Panc1 (cell line): ENCODE measurements around the gene PIGU. TPM values are rescaled to one million over a fixed set of nuclear protein-coding genes. Genes with fewer than 3 reads are reported as not detected.

Experiments
- ATAC-seq: fragments of 200-7000 bp; cut with Tn5 transposase; 2 replicates; pipeline ENCODE4 v1.9.1; 2020; ENCODE audit warnings: mild to moderate bottlenecking, moderate library complexity
- BruUV-seq: library from RNA; stranded (reverse); fragments of 400-500 nt; replicated peaks from 2 replicates; lab custom pipeline; 2021; lab: Mats Ljungman, UMichigan
- CTCF ChIA-PET: fragments of 300-600 bp; sonication (Branson Sonifier 250); formaldehyde crosslinking; loops from one replicate; lab custom pipeline; 2022; ENCODE audit warnings: antibody characterized with exemption; lab: Charles Lee
- POLR2A ChIA-PET: fragments of 300-600 bp; sonication (Branson Sonifier 250); formaldehyde crosslinking; loops from one replicate; lab custom pipeline; 2022; ENCODE audit warnings: antibody characterized with exemption; lab: Charles Lee
- DNase-seq: peaks from one replicate; pipeline ENCODE4 v3.0.0-alpha.2; 2010; ENCODE audit warnings: low read depth, low spot score
- H3K27ac ChIP-seq: 2 replicates; pipeline ENCODE4 v1.5.1; 2011; ENCODE audit warnings: mild to moderate bottlenecking, low read length, inconsistent platforms
- H3K27me3 ChIP-seq: fragments of 200-500 bp; sonication (Bioruptor generic); 2 replicates; pipeline ENCODE4 v1.6.0; 2014; ENCODE audit warnings: low read length, inconsistent platforms; ENCODE audit not compliant: control insufficient read depth, insufficient read depth
- H3K36me3 ChIP-seq: fragments of 200-500 bp; sonication (Bioruptor generic); 2 replicates; pipeline ENCODE4 v1.5.1; 2014; ENCODE audit warnings: inconsistent platforms, mild to moderate bottlenecking, low read length, moderate library complexity; ENCODE audit not compliant: control insufficient read depth, insufficient read depth
- H3K4me1 ChIP-seq: 2 replicates; pipeline ENCODE4 v1.5.1; 2011; ENCODE audit warnings: inconsistent platforms, mild to moderate bottlenecking, low read length, moderate library complexity; ENCODE audit not compliant: control insufficient read depth, insufficient read depth
- H3K4me3 ChIP-seq, 2 experiments: 2 replicates each; pipeline ENCODE4 v1.5.1; 2011 to 2012; ENCODE audit warnings: low read depth in 2 of 2, low read length in 2 of 2, mild to moderate bottlenecking in 2 of 2, inconsistent platforms in 1 of 2, moderate library complexity in 1 of 2
- H3K9me3 ChIP-seq: fragments of 200-500 bp; sonication (Bioruptor generic); 2 replicates; pipeline ENCODE4 v1.5.1; 2014; ENCODE audit warnings: low read depth, mild to moderate bottlenecking, inconsistent platforms, low read length, moderate library complexity; ENCODE audit not compliant: control insufficient read depth, insufficient read depth
- CTCF ChIP-seq: fragments of 450-650 bp; IDR thresholded peaks from 2 replicates; pipeline ENCODE4 v1.5.1; 2017; ENCODE audit warnings: mild to moderate bottlenecking
- POLR2AphosphoS5 ChIP-seq: IDR thresholded peaks from 2 replicates; pipeline ENCODE4 v1.6.1; 2012; ENCODE audit warnings: mild to moderate bottlenecking, low read depth, low read length, moderate library complexity
- REST ChIP-seq, 2 experiments: IDR thresholded peaks; 2 replicates each; pipeline ENCODE4 v1.6.1; 2011 to 2012; ENCODE audit warnings: low read depth in 2 of 2, control low read depth in 1 of 2, low read length in 1 of 2, mild to moderate bottlenecking in 1 of 2, moderate library complexity in 1 of 2; ENCODE audit not compliant: insufficient read depth in 1 of 2
- SIN3A ChIP-seq: IDR thresholded peaks from 2 replicates; pipeline ENCODE4 v1.6.1; 2012; ENCODE audit warnings: low read depth, mild to moderate bottlenecking, low read length, moderate library complexity, borderline replicate concordance; ENCODE audit not compliant: insufficient read depth
- TCF7L2 ChIP-seq: IDR thresholded peaks from 2 replicates; pipeline ENCODE4 v1.6.1; 2011; ENCODE audit warnings: mild to moderate bottlenecking, low read depth, low read length, inconsistent platforms
- in situ Hi-C: cut with HindIII; loops from 2 replicates; pipeline ENCODE4 v1.10.0; 2016; ENCODE audit warnings: low sequenced_read_pairs, low pct_unique_long_range_greater_than_20kb
- intact Hi-C: fragments of 100-400 bp; cut with micrococcal nuclease; formaldehyde crosslinking; loops from one replicate; pipeline ENCODE4 v1.10.0; 2022; ENCODE audit not compliant: unreplicated experiment
- total RNA-seq: library from RNA; stranded (reverse); gene quantifications from one replicate; pipeline ENCODE4 v1.2.1, GENCODE V29; 2021; ENCODE audit not compliant: unreplicated experiment

The PIGU gene
- total RNA-seq, 1 experiment from 2014 or later: 22.9 TPM

- ChIA-PET POLR2A (no interaction called here), CTCF (no interaction called here)
- no peak for DNase-seq
- no peak for ATAC-seq
- Histone ChIP-seq H3K9me3 (no peaks in the 10 kb centered on the region), H3K27me3 (no peaks in the 10 kb centered on the region), H3K4me3 (no peak overlapping the region), H3K27ac (no peak overlapping the region), H3K36me3 (no peaks in the 10 kb centered on the region), H3K4me1 (no peaks in the 10 kb centered on the region)
- BruUV-seq: no TSS peak
- TF ChIP-seq SIN3A (no peak), CTCF (no peak), TCF7L2 (no peak), POLR2AphosphoS5 (no peak), REST (IDR thresholded peaks at IDR 0.05; ENCODE audit: insufficient read depth in 1 of 2, low read depth in 2 of 2, low read length in 1 of 2) (no peak)
- intact Hi-C loops (no loop called here), in situ Hi-C loops (no loop called here)
These were observed 33.0 kb downstream of the PIGU start for GRCh38 chr20:34643928-34644327.

GRCh38 chr20:34642009-34642408 is 34.9 kb downstream of the PIGU start:
- CTCF ChIA-PET: interaction anchor here (0.5 kb wide), 1 partner anchor 271 kb away, joined by 5 read pairs; no protein-coding TSS in a partner anchor

More at GRCh38 chr20:34642009-34642408, 34.9 kb downstream of the PIGU start:
- Histone ChIP-seq H3K4me1 (no peaks in the 10 kb centered on the region), H3K4me3 (no peak overlapping the region), H3K27me3 (no peaks in the 10 kb centered on the region), H3K9me3 (no peaks in the 10 kb centered on the region), H3K36me3 (no peaks in the 10 kb centered on the region), H3K27ac (no peak overlapping the region)
- BruUV-seq: no TSS peak
- TF ChIP-seq CTCF (no peak), REST (IDR thresholded peaks at IDR 0.05; ENCODE audit: insufficient read depth in 1 of 2, low read depth in 2 of 2, low read length in 1 of 2) (no peak), SIN3A (no peak), POLR2AphosphoS5 (no peak), TCF7L2 (no peak)
- DNase-seq: no peak
- in situ Hi-C loops (no loop called here), intact Hi-C loops (no loop called here)
- POLR2A ChIA-PET: interaction anchor here (0.6 kb wide), 1 partner anchor 12 kb away, joined by 4 read pairs; no protein-coding TSS in a partner anchor
- no peak for ATAC-seq
